HG02840 (cell line): Measurements from ENCODE around the gene MDP1.

Experiments
- ATAC-seq: cut with Tn5 transposase; IDR thresholded peaks from one replicate; pipeline ENCODE4 v1.9.1; 2021; ENCODE audit warnings: mild to moderate bottlenecking, moderate library complexity, moderate number of reproducible peaks; ENCODE audit not compliant: unreplicated experiment, low FRiP score

MDP1 gene

GRCh38 chr14:24185026-24185425 lies 30.8 kb downstream of the MDP1 start:
- no peak for ATAC-seq

- ATAC-seq = no peak
Observed at GRCh38 chr14:24184104-24184970, 31.5 kb downstream of the MDP1 start.

GRCh38 chr14:24183014-24183481 lies 32.8 kb downstream of the MDP1 start:
- ATAC-seq = no peak

- ATAC-seq = no peak
Observed at GRCh38 chr14:24182110-24182882, 33.6 kb downstream of the MDP1 start.

- ATAC-seq = no peak
Observed at GRCh38 chr14:24181371-24182077, 34.3 kb downstream of the MDP1 start.

GRCh38 chr14:24179961-24180796 lies 35.7 kb downstream of the MDP1 start:
- no peak for ATAC-seq

- no peak for ATAC-seq
Observed at GRCh38 chr14:24179294-24179960, 36.4 kb downstream of the MDP1 start.

- no peak for ATAC-seq
Observed at GRCh38 chr14:24178399-24179178, 37.3 kb downstream of the MDP1 start.

- ATAC-seq = no peak
Observed at GRCh38 chr14:24177891-24178290, 38.0 kb downstream of the MDP1 start.

- no peak for ATAC-seq
Observed at GRCh38 chr14:24177041-24177825, 38.6 kb downstream of the MDP1 start.

GRCh38 chr14:24176599-24176998 lies 39.3 kb downstream of the MDP1 start:
- ATAC-seq = no peak

GRCh38 chr14:24172871-24173281 lies 43.0 kb downstream of the MDP1 start:
- ATAC-seq = no peak

- ATAC-seq = no peak
Observed at GRCh38 chr14:24172261-24172860, 43.5 kb downstream of the MDP1 start.

- peak; percentile 69 for ATAC-seq
Observed at GRCh38 chr14:24171422-24172260, 44.2 kb downstream of the MDP1 start, which contains the start of gene REC8. TSS of gene REC8 (plus strand) at chr14:24172080. CDS start at chr14:24172553, 473 bp downstream.

- no peak for ATAC-seq
Observed at GRCh38 chr14:24167469-24168114, 48.3 kb downstream of the MDP1 start.

- ATAC-seq = no peak
Observed at GRCh38 chr14:24165785-24166184, 50.1 kb downstream of the MDP1 start.
